Measurements from ENCODE around the gene AXIN2. TPM values are rescaled to one million over a fixed set of nuclear protein-coding genes. Genes with fewer than 3 reads are reported as not detected.

AXIN2 gene
- total and polyA plus RNA-seq, 2 experiments from 2014 or later = 0.94 to 2.4 TPM

GRCh38 chr17:65586899-65587298 is 25.5 kb upstream of the AXIN2 start:
- Histone ChIP-seq H3K27ac (no peak overlapping the region), H3F3A (ENCODE audit: insufficient read depth) (no peaks in the 10 kb centered on the region), H4K20me1 (ENCODE audit: insufficient read depth) (no peaks in the 10 kb centered on the region), H3K79me2 (ENCODE audit: insufficient read depth) (no peaks in the 10 kb centered on the region), H3K4me2 (ENCODE audit: unreplicated experiment) (no peak overlapping the region), H3K4me1 (ENCODE audit: insufficient read depth) (no peaks in the 10 kb centered on the region), H2AFZ (no peak overlapping the region), H3K27me3 (replicated peaks; ENCODE audit: insufficient read depth) (no peaks in the 10 kb centered on the region), H3K4me3 (no peak overlapping the region), H3K9ac (no peak overlapping the region), H3K36me3 (ENCODE audit: low read depth) (no peaks in the 10 kb centered on the region), H3K9me2 (ENCODE audit: insufficient read depth) (no peaks in the 10 kb centered on the region), H3K9me3 (ENCODE audit: low read depth) (no peaks in the 10 kb centered on the region)
- WGBS, 2 experiments (ENCODE audit: low coverage in 1 of 2, low lambda C conversion rate in 2 of 2, missing lambda C conversion rate in 2 of 2) = 87 to 94% methylated on average over 9 of the region's 9 CpGs
- TF ChIP-seq EZH2 (IDR thresholded peaks at IDR 0.05; ENCODE audit: insufficient read depth, poor library complexity, severe bottlenecking) (no peak), EZH2phosphoT487 (IDR thresholded peaks at IDR 0.05; ENCODE audit: insufficient read depth, low read depth) (no peak)
- in situ Hi-C loops (cut with MboI) = no loop called here
- DNase-seq = no peak

DNA sequence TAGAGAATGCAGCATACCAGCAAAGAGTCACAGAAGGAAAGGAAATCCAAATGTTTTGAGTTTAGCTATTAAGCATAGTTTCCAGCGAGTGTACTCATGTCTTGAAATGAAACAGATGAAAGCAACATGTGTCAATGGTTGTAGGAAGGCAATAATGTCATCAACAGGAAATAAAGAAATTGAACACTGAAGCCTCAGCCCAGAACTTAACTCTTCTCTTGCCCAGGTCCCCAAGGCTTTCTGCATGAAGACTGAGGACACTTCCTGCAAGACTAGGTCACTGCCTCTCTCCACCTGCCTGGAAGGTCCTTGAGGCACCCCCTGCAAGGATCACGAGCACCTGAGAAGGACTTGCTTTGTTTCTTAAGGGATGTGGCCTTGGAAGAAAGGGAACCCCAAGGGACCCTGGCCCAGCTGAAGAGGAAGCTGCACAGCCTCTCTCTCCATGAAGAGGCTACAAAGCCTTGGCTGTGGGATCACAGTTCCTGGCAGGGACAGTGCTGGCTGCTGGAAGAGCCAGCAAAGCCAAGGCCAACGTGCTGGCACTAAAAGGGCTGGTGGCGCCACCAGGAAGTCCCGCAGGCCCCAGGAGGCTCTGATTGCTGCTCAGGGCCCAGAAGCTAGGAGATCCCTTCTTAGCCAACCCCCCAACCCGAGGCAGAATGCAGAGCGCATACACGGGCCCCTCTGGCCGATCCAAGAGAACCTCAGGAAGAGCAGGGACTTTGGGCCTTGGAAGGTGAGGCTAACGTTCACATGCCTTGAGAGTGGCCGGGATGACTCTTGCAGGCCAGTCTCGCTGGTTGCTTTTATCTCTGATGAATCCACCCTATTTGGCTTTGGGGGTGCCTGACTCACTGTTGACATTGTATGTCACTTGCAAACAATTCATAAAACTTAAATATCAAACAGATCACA is 23.4 kb upstream of the AXIN2 start:
- no peak overlapping the region for H3K4me2 ChIP-seq (ENCODE audit: unreplicated experiment)
- H3K9me3 ChIP-seq (ENCODE audit: low read depth) = no peaks in the 10 kb centered on the region
- no peaks in the 10 kb centered on the region for H3K36me3 ChIP-seq (ENCODE audit: low read depth)
- H3K79me2 ChIP-seq (ENCODE audit: insufficient read depth) = no peaks in the 10 kb centered on the region
- no peak for TF ChIP-seq EZH2 (IDR thresholded peaks at IDR 0.05; ENCODE audit: insufficient read depth, poor library complexity, severe bottlenecking)
- no peak for TF ChIP-seq EZH2phosphoT487 (IDR thresholded peaks at IDR 0.05; ENCODE audit: insufficient read depth, low read depth)
- no peak overlapping the region for H2AFZ ChIP-seq
- H3K4me3 ChIP-seq = no peak overlapping the region
- no peaks in the 10 kb centered on the region for H3K27me3 ChIP-seq (replicated peaks; ENCODE audit: insufficient read depth)
- peak; percentile 41 for DNase-seq
- H3F3A ChIP-seq (ENCODE audit: insufficient read depth) = no peaks in the 10 kb centered on the region
- H3K9me2 ChIP-seq (ENCODE audit: insufficient read depth) = no peaks in the 10 kb centered on the region
- 24 to 25% methylated on average over 12 of the region's 12 CpGs for WGBS, 2 experiments (ENCODE audit: low coverage in 1 of 2, low lambda C conversion rate in 2 of 2, missing lambda C conversion rate in 2 of 2)
- H3K9ac ChIP-seq = no peak overlapping the region
- H3K27ac ChIP-seq = no peak overlapping the region
- in situ Hi-C loops (cut with MboI) = no loop called here
- H4K20me1 ChIP-seq (ENCODE audit: insufficient read depth) = no peaks in the 10 kb centered on the region
- H3K4me1 ChIP-seq (ENCODE audit: insufficient read depth) = no peaks in the 10 kb centered on the region

- H3K36me3 ChIP-seq (ENCODE audit: low read depth) = no peaks in the 10 kb centered on the region
- in situ Hi-C loops (cut with MboI) = no loop called here
- H3K79me2 ChIP-seq (ENCODE audit: insufficient read depth) = no peaks in the 10 kb centered on the region
- DNase-seq = no peak
- no peak overlapping the region for H3K4me2 ChIP-seq (ENCODE audit: unreplicated experiment)
- no peak overlapping the region for H3K27ac ChIP-seq
- no peaks in the 10 kb centered on the region for H3K9me3 ChIP-seq (ENCODE audit: low read depth)
- H4K20me1 ChIP-seq (ENCODE audit: insufficient read depth) = no peaks in the 10 kb centered on the region
- no peaks in the 10 kb centered on the region for H3F3A ChIP-seq (ENCODE audit: insufficient read depth)
- H2AFZ ChIP-seq = no peak overlapping the region
- TF ChIP-seq EZH2phosphoT487 (IDR thresholded peaks at IDR 0.05; ENCODE audit: insufficient read depth, low read depth) = no peak
- WGBS, 2 experiments (ENCODE audit: low coverage in 1 of 2, low lambda C conversion rate in 2 of 2, missing lambda C conversion rate in 2 of 2) = 10% methylated on average over 10 of the region's 10 CpGs
- no peaks in the 10 kb centered on the region for H3K27me3 ChIP-seq (replicated peaks; ENCODE audit: insufficient read depth)
- no peak overlapping the region for H3K9ac ChIP-seq
- no peak overlapping the region for H3K4me3 ChIP-seq
- no peaks in the 10 kb centered on the region for H3K4me1 ChIP-seq (ENCODE audit: insufficient read depth)
- no peaks in the 10 kb centered on the region for H3K9me2 ChIP-seq (ENCODE audit: insufficient read depth)
These were observed 22.6 kb upstream of the AXIN2 start for GRCh38 chr17:65583921-65584603.

GRCh38 chr17:65576939-65577338 is 15.5 kb upstream of the AXIN2 start:
- no peak overlapping the region for H3K4me2 ChIP-seq (ENCODE audit: unreplicated experiment)
- no peaks in the 10 kb centered on the region for H4K20me1 ChIP-seq (ENCODE audit: insufficient read depth)
- no peak overlapping the region for H3K27ac ChIP-seq
- H3F3A ChIP-seq (ENCODE audit: insufficient read depth) = no peaks in the 10 kb centered on the region
- H2AFZ ChIP-seq = no peak overlapping the region
- H3K9ac ChIP-seq = no peak overlapping the region
- H3K4me1 ChIP-seq (ENCODE audit: insufficient read depth) = no peaks in the 10 kb centered on the region
- no peaks in the 10 kb centered on the region for H3K36me3 ChIP-seq (ENCODE audit: low read depth)
- no peak overlapping the region for H3K4me3 ChIP-seq
- WGBS, 2 experiments (ENCODE audit: low coverage in 1 of 2, low lambda C conversion rate in 2 of 2, missing lambda C conversion rate in 2 of 2) = 82% methylated on average over 12 of the region's 12 CpGs
- no peaks in the 10 kb centered on the region for H3K9me3 ChIP-seq (ENCODE audit: low read depth)
- no peak for DNase-seq
- TF ChIP-seq EZH2phosphoT487 (IDR thresholded peaks at IDR 0.05; ENCODE audit: insufficient read depth, low read depth) (no peak), EZH2 (IDR thresholded peaks at IDR 0.05; ENCODE audit: insufficient read depth, poor library complexity, severe bottlenecking) (no peak)
- no peaks in the 10 kb centered on the region for H3K79me2 ChIP-seq (ENCODE audit: insufficient read depth)
- in situ Hi-C loops (cut with MboI) = no loop called here
- H3K27me3 ChIP-seq (replicated peaks; ENCODE audit: insufficient read depth) = no peaks in the 10 kb centered on the region
- H3K9me2 ChIP-seq (ENCODE audit: insufficient read depth) = no peaks in the 10 kb centered on the region
